ENCODE measurements around the gene ENPP6. TPM values are rescaled to one million over a fixed set of nuclear protein-coding genes. Genes with fewer than 3 reads are reported as not detected.

The ENPP6 gene
- total RNA-seq, 4 donors from 2014 or later, result 0.07 to 0.56 (median 0.20) TPM; not detected in 1

GRCh38 chr4:184096561-184097240 lies 121.0 kb downstream of the ENPP6 start:
- H3K27ac ChIP-seq, result no peak overlapping the region
- H3K36me3 ChIP-seq, result no peaks in the 10 kb centered on the region
- no peak for ATAC-seq
- in situ Hi-C loops (cut with MboI; ENCODE audit: low sequenced_read_pairs in 4 of 4) (loop anchor here in 1 of 4 donors (10.0 kb wide), 1 partner anchor 252 kb away; no protein-coding TSS in a partner anchor), intact Hi-C loops (cut with DNase I; ENCODE audit: low total_unique reads) (no loop called here)
- peak overlapping the region; percentile 35 to 54 (median 36) for H3K4me3 ChIP-seq
- TF ChIP-seq POLR2A (IDR thresholded peaks at IDR 0.05), result no peak
- TF ChIP-seq, protein P1, sequence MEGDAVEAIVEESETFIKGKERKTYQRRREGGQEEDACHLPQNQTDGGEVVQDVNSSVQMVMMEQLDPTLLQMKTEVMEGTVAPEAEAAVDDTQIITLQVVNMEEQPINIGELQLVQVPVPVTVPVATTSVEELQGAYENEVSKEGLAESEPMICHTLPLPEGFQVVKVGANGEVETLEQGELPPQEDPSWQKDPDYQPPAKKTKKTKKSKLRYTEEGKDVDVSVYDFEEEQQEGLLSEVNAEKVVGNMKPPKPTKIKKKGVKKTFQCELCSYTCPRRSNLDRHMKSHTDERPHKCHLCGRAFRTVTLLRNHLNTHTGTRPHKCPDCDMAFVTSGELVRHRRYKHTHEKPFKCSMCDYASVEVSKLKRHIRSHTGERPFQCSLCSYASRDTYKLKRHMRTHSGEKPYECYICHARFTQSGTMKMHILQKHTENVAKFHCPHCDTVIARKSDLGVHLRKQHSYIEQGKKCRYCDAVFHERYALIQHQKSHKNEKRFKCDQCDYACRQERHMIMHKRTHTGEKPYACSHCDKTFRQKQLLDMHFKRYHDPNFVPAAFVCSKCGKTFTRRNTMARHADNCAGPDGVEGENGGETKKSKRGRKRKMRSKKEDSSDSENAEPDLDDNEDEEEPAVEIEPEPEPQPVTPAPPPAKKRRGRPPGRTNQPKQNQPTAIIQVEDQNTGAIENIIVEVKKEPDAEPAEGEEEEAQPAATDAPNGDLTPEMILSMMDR (IDR thresholded peaks at IDR 0.05 in 4 of 5, conservative IDR thresholded peaks at IDR 0.05 in 1 of 5), result no peak
- DNase-seq, result no peak
- peaks cover 0 to 8% (median 2%) of the 10 kb centered on the region in 3 donors for H3K27me3 ChIP-seq
- H3K4me1 ChIP-seq, result no peaks in the 10 kb centered on the region
- no peaks in the 10 kb centered on the region for H3K9me3 ChIP-seq

DNA sequence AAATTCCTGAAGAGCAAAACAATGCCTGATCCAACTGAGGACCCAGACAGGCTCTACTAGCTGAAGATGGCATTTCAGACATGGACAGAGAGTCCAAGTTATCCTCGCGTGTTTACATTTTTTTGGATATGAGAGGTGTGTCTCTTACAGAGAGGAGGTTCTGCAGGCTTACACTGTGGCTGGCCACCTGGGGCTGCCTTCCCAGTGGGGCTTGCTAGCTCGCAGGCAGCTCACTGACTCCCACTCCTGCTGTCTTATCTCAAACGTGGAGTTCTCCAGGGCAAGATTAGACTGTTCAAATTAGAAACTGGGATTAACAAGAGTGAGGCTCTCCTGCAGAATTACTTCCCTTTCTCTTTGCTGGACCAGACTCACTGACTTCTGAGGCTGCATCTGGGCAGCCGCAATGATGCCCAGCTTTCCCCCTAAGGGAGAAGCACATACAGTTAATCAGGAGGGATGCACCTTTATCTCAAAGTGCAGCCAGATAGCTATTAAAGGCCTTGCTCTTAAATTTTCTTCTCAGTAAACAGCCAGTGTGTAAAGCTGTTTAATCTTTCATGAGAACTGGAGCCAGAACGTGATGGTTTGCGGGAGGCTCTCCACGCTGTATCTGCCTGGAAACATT lies 123.0 kb downstream of the ENPP6 start:
- TF ChIP-seq, protein P1 (IDR thresholded peaks at IDR 0.05 in 4 of 5, conservative IDR thresholded peaks at IDR 0.05 in 1 of 5), result no peak
- no peak for TF ChIP-seq POLR2A (IDR thresholded peaks at IDR 0.05)
- ATAC-seq, result no peak
- intact Hi-C loops (cut with DNase I; ENCODE audit: low total_unique reads) (no loop called here), in situ Hi-C loops (cut with MboI; ENCODE audit: low sequenced_read_pairs in 4 of 4) (loop anchor here in 1 of 4 donors (10.0 kb wide), 1 partner anchor 250 kb away; no protein-coding TSS in a partner anchor)
- H3K27me3 ChIP-seq, result peaks cover 0 to 8% (median 2%) of the 10 kb centered on the region in 3 donors
- no peaks in the 10 kb centered on the region for H3K9me3 ChIP-seq
- no peak for DNase-seq
- H3K4me1 ChIP-seq, result no peaks in the 10 kb centered on the region
- H3K4me3 ChIP-seq, result no peak overlapping the region
- H3K27ac ChIP-seq, result no peak overlapping the region
- H3K36me3 ChIP-seq, result no peaks in the 10 kb centered on the region

GRCh38 chr4:184091986-184092385 lies 125.7 kb downstream of the ENPP6 start:
- in situ Hi-C loops (cut with MboI; ENCODE audit: low sequenced_read_pairs in 4 of 4) (loop anchor here in 1 of 4 donors (10.0 kb wide), 1 partner anchor 247 kb away; no protein-coding TSS in a partner anchor), intact Hi-C loops (cut with DNase I; ENCODE audit: low total_unique reads) (no loop called here)
- Histone ChIP-seq H3K36me3 (no peaks in the 10 kb centered on the region), H3K27ac (no peak overlapping the region), H3K27me3 (peaks cover 0 to 3% (median 0%) of the 10 kb centered on the region in 3 donors), H3K4me1 (no peaks in the 10 kb centered on the region), H3K9me3 (no peaks in the 10 kb centered on the region), H3K4me3 (no peak overlapping the region)
- DNase-seq, result no peak
- ATAC-seq, result no peak
- TF ChIP-seq POLR2A (IDR thresholded peaks at IDR 0.05), result no peak
- TF ChIP-seq, protein P1 (IDR thresholded peaks at IDR 0.05 in 4 of 5, conservative IDR thresholded peaks at IDR 0.05 in 1 of 5), result no peak

DNA sequence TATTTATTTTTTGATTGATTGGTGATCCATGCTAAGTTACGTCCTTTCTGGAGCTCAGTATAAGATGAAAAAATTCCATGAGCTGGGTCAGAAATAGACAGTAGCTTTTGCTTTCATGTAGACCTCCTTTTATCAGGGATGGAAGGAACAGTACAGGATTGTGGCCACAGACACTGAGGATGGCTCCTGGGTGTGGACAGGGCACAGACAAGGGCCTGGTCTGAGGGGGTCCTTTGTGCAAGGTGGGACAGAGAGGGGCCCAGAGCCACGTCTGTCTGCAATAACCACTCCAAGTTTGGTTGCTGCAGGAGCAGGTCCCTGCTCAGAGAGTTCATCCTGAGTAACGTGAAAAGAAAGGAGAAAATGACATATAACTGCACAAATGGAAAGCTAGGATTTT lies 127.1 kb downstream of the ENPP6 start:
- H3K36me3 ChIP-seq, result no peaks in the 10 kb centered on the region
- H3K27ac ChIP-seq, result no peak overlapping the region
- no peak for TF ChIP-seq POLR2A (IDR thresholded peaks at IDR 0.05)
- TF ChIP-seq, protein P1 (IDR thresholded peaks at IDR 0.05 in 4 of 5, conservative IDR thresholded peaks at IDR 0.05 in 1 of 5), result no peak
- no peaks in the 10 kb centered on the region for H3K4me1 ChIP-seq
- no peak for DNase-seq
- intact Hi-C loops (cut with DNase I; ENCODE audit: low total_unique reads), result no loop called here
- H3K27me3 ChIP-seq, result no peaks in the 10 kb centered on the region
- in situ Hi-C loops (cut with MboI; ENCODE audit: low sequenced_read_pairs in 4 of 4), result loop anchor here in 1 of 4 donors (10.0 kb wide), 1 partner anchor 246 kb away; no protein-coding TSS in a partner anchor
- no peak overlapping the region for H3K4me3 ChIP-seq
- ATAC-seq, result no peak
- no peaks in the 10 kb centered on the region for H3K9me3 ChIP-seq
